Neural cell (in vitro differentiated cells): Measurements from ENCODE around the gene FBXL15.

Experiments used
- CTCF ChIP-seq: fragments of 450-650 bp; IDR thresholded peaks from 2 replicates; pipeline ENCODE4 v1.5.1; 2014; ENCODE audit warnings: antibody characterized with exemption, mild to moderate bottlenecking, moderate library complexity; ENCODE audit not compliant: poor library complexity, severe bottlenecking
- EP300 ChIP-seq: fragments of 450-650 bp; conservative IDR thresholded peaks from 2 replicates; pipeline ENCODE4 v1.6.1; 2014; ENCODE audit warnings: antibody characterized with exemption, mild to moderate bottlenecking, moderate library complexity; ENCODE audit not compliant: poor library complexity, severe bottlenecking
- TAF1 ChIP-seq: IDR thresholded peaks from 2 replicates; pipeline ENCODE4 v1.6.1; 2012; ENCODE audit warnings: low read depth

- TF ChIP-seq CTCF (no peak), TAF1 (no peak), EP300 (no peak)
These were observed 11.0 kb downstream of the FBXL15 start for GRCh38 chr10:102431452-102432124.
